ENCODE data around the gene ATP5F1E. TPM values are rescaled to one million over a fixed set of nuclear protein-coding genes. Genes with fewer than 3 reads are reported as not detected.

Gene ATP5F1E
- total and polyA plus RNA-seq, 2 donors from 2014 or later: 67.7 to 251 TPM

DNA sequence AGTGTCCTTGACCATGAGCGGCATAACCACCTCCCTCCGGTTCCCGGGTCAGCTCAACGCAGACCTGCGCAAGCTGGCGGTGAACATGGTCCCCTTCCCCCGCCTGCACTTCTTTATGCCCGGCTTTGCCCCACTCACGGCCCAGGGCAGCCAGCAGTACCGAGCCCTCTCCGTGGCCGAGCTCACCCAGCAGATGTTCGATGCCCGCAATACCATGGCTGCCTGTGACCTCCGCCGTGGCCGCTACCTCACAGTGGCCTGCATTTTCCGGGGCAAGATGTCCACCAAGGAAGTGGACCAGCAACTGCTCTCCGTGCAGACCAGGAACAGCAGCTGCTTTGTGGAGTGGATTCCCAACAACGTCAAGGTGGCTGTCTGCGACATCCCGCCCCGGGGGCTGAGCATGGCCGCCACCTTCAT, 8.0 kb downstream of the ATP5F1E start:
- FAIRE-seq (no peak), DNase-seq (no peak)
- Histone ChIP-seq H3K36me3 (ENCODE audit: control insufficient read depth in 2 of 3, insufficient read depth in 3 of 3, low read length in 3 of 3) (peaks cover 2 to 40% (median 17%) of the 10 kb centered on the region in 3 donors), H3K27me3 (ENCODE audit: control insufficient read depth, insufficient read depth, low read length) (no peaks in the 10 kb centered on the region), H3K27ac (ENCODE audit: low read depth in 2 of 2, low read length in 2 of 2) (no peak overlapping the region), H3K9ac (ENCODE audit: low read length in 3 of 3) (no peak overlapping the region), H3K4me1 (ENCODE audit: control insufficient read depth in 2 of 3, insufficient read depth in 2 of 3, low read depth in 1 of 3, low read length in 3 of 3) (peaks cover 0 to 4% (median 2%) of the 10 kb centered on the region in 3 donors), H3K4me3 (ENCODE audit: low read length in 3 of 3) (no peak overlapping the region), H3K9me3 (ENCODE audit: control insufficient read depth in 2 of 3, insufficient read depth in 1 of 3, low read length in 3 of 3) (no peaks in the 10 kb centered on the region)
- TF ChIP-seq, protein P1, sequence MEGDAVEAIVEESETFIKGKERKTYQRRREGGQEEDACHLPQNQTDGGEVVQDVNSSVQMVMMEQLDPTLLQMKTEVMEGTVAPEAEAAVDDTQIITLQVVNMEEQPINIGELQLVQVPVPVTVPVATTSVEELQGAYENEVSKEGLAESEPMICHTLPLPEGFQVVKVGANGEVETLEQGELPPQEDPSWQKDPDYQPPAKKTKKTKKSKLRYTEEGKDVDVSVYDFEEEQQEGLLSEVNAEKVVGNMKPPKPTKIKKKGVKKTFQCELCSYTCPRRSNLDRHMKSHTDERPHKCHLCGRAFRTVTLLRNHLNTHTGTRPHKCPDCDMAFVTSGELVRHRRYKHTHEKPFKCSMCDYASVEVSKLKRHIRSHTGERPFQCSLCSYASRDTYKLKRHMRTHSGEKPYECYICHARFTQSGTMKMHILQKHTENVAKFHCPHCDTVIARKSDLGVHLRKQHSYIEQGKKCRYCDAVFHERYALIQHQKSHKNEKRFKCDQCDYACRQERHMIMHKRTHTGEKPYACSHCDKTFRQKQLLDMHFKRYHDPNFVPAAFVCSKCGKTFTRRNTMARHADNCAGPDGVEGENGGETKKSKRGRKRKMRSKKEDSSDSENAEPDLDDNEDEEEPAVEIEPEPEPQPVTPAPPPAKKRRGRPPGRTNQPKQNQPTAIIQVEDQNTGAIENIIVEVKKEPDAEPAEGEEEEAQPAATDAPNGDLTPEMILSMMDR (IDR thresholded peaks at IDR 0.05; ENCODE audit: borderline replicate concordance, extremely low read depth, insufficient read depth): no peak
- intact Hi-C loops (cut with DNase I): loop anchor here (10.0 kb wide), 1 partner anchor 119 kb away; no protein-coding TSS in a partner anchor

- Histone ChIP-seq H3K4me3 (ENCODE audit: low read length in 3 of 3) (no peak overlapping the region), H3K9ac (ENCODE audit: low read length in 3 of 3) (no peak overlapping the region), H3K36me3 (ENCODE audit: control insufficient read depth in 2 of 3, insufficient read depth in 3 of 3, low read length in 3 of 3) (peaks cover 2 to 37% (median 17%) of the 10 kb centered on the region in 3 donors), H3K9me3 (ENCODE audit: control insufficient read depth in 2 of 3, insufficient read depth in 1 of 3, low read length in 3 of 3) (no peaks in the 10 kb centered on the region), H3K27ac (ENCODE audit: low read depth in 2 of 2, low read length in 2 of 2) (no peak overlapping the region), H3K27me3 (ENCODE audit: control insufficient read depth, insufficient read depth, low read length) (no peaks in the 10 kb centered on the region), H3K4me1 (ENCODE audit: control insufficient read depth in 2 of 3, insufficient read depth in 2 of 3, low read depth in 1 of 3, low read length in 3 of 3) (peaks cover 0 to 4% (median 0%) of the 10 kb centered on the region in 3 donors)
- FAIRE-seq (no peak), DNase-seq (no peak)
- TF ChIP-seq, protein P1 (IDR thresholded peaks at IDR 0.05; ENCODE audit: borderline replicate concordance, extremely low read depth, insufficient read depth): no peak
- intact Hi-C loops (cut with DNase I): loop anchor here (10.0 kb wide), 1 partner anchor 119 kb away; no protein-coding TSS in a partner anchor
These were observed 8.5 kb downstream of the ATP5F1E start for GRCh38 chr20:59023616-59024015.

DNA sequence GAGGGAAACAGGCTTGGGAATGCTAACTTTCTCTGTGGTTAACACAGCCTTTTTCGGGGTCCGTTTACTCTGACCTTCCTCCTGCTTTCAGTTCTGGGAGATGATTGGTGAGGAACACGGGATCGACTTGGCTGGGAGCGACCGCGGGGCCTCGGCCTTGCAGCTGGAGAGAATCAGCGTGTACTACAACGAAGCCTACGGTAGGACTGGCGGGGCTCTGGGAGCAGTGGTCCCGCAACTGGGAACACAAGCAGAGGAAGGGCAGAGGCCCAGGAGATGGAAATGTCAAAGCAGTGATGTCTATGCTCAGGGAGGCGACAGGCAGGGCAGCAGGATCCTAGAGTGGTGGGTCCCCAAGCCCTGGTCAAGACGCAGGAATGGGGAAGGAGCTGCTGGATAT, 9.4 kb downstream of the ATP5F1E start:
- Histone ChIP-seq H3K27me3 (ENCODE audit: control insufficient read depth, insufficient read depth, low read length) (no peaks in the 10 kb centered on the region), H3K4me3 (ENCODE audit: low read length in 3 of 3) (no peak overlapping the region), H3K4me1 (ENCODE audit: control insufficient read depth in 2 of 3, insufficient read depth in 2 of 3, low read depth in 1 of 3, low read length in 3 of 3) (no peaks in the 10 kb centered on the region), H3K9ac (ENCODE audit: low read length in 3 of 3) (no peak overlapping the region), H3K27ac (ENCODE audit: low read depth in 2 of 2, low read length in 2 of 2) (no peak overlapping the region), H3K9me3 (ENCODE audit: control insufficient read depth in 2 of 3, insufficient read depth in 1 of 3, low read length in 3 of 3) (no peaks in the 10 kb centered on the region), H3K36me3 (ENCODE audit: control insufficient read depth in 2 of 3, insufficient read depth in 3 of 3, low read length in 3 of 3) (peaks cover 2 to 29% (median 17%) of the 10 kb centered on the region in 3 donors)
- DNase-seq (peak in 1 of 5 donors; percentile 66), FAIRE-seq (no peak)
- intact Hi-C loops (cut with DNase I): loop anchor here (10.0 kb wide), 1 partner anchor 118 kb away; no protein-coding TSS in a partner anchor
- TF ChIP-seq, protein P1 (IDR thresholded peaks at IDR 0.05; ENCODE audit: borderline replicate concordance, extremely low read depth, insufficient read depth): no peak
